AG08396 (cell line): Measurements from ENCODE around the gene LAMA5.

ENCODE experiments used
- DNase-seq: peaks from one replicate; pipeline ENCODE4 v3.0.0; 2012; ENCODE audit warnings: low spot score, mixed read lengths

The LAMA5 gene

DNA sequence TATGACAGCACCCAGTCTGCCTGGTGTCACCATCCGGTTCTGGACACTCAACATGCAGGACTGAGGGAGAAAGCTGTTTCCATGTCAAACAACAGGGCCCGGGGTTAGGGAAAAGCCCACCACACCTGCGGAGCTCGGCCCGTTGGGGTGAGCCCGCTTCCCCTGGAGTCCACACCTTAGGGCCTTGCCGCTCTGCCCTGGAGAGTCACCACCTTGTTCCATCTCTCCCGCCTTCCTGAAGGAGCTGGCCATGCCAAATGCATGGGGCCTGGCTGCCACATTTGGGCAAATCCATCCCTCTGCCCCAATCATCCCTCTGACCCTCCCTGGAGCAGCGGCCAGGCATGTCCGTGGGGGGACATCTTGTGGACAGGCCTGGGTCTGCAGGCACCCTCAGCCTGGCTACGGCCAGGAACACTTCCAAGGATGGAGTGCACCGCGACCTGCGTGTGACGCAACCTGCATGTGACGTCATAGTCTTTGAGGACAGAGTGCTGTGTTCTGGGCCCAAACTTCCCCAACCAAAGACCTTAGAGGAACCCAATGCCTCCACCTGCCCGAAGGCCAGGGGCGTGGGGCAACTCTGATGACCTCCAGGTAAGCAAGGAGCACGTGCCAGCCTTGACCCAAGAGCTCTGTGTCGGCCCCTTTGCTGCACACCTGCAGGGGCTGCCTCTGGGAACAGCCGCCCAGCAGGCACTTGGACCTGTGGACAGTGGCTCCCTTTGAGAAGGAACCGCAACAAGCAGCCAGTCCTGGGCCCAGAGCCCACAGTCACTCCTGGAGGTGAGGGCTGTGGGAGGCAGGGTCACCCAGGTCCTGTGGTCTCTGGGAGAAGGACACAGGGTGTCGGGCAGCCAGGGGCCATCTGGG is 38.2 kb upstream of the LAMA5 start:
- peak; percentile 78 for DNase-seq

DNA sequence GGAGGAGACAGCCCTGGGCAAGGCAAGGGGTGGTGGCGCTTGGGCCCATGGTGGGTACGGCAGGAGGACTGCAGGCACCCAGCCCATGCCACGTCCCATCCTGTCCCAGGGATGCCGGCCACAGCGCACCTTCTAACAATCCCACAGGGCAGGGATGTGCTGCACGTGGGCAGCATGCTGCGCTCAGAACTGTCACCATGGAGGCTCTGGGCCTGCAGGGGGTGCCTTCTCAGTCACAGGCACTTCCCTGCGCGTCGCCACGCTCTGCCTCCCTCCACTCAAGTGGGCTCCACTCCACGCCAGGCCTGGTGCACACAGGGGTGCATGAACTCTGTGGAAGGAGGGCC is 37.6 kb upstream of the LAMA5 start:
- no peak for DNase-seq

DNA sequence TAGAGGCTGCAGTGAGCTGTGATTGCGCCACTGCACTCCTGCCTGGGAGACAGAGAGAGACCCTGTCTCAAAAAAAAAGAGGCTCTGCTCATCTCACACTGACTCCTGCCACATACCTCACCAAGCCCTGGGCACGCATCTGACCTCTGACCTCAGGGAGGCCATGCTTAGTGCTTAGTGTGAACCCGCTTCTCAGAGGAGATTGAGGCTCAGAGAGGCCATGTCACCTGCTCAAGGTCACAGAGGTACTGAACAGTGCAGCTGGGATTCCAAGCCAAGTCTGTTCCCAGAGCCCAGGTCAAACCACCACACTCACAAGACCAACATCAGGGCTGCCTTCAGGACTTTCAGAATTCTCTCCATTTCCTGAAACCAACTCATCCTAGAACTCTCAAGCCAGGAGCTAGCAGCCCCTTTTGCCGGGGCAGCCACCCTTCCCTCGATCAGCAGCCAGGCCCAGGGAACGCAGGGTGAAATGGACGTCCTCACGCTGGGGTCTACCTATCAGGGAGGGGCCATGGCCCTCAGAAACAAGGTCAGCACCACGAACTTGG is 37.1 kb upstream of the LAMA5 start:
- no peak for DNase-seq

DNA sequence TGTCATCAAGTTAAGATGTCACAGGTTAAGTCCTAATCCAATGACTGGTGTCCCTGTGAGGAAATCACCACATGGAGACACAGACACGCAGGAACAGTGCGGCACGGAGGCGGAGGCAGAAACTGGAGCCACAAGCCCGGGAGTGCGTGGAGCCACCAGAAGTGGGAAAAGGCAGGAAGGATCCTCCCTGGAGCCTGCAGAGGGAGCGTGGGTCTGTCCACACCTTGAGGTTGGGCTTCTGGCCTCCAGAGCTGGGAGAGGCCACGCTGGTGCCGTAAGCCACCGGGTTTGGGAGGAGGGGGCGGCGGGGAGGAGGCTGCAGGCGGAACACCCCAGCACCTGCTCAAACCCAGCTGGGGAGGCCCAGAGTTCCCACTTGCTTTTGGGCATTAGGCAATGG is 36.2 kb upstream of the LAMA5 start:
- no peak for DNase-seq

DNA sequence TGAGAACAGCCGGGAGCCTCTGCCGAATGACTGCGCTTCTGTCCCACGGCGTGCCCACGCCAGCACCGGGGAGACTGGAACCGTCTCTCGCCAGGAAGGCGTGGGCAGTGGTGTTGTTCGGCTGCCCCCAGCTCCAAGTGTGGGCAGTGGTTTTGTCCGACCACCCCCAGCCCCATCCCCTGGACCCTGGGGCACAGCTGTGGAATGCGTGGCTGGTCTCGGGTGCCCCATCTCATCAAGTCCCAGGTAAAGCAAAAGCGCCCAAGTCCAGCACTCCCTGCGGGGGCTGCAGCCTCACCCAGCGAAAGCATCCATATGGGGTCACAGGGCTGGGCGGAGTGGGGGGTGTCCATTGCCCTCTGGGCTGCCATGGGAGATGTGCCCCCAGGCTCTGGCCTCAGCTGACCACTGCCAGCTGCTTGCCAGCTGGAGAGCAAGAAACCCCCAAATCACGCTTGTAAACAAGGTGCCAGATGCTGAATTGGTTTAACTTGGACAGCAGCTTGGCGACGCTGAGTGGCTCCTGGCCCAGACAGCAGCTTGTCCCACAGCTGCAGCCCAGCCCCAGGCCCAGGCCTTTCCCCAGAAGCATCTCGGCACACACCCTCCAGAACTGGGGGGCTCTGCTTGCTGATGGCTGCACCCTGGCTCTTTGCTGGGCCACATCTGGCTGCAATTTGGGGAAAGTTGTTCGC is 35.5 kb upstream of the LAMA5 start:
- no peak for DNase-seq

DNA sequence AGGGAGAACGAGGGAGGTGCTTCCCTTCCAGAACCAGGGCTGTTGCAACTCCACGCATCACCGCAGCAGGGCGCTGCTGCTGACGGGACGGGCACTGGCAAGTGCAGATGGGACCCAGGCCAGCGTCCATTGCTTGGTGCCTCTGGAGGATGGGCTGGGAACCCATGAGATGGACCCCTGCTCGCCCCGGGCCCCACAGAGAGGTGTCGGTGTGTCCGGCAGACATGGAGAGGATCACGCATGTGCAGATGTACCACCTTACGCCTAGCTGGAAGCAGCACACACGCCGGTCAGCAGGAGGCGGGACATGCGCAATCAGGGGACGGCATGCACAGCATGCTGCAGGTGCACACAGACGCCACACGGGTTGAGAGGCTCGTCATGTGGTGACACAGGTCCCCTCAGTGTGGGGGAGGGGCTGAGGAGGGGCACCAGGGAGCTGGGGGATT is 34.2 kb upstream of the LAMA5 start:
- no peak for DNase-seq

DNA sequence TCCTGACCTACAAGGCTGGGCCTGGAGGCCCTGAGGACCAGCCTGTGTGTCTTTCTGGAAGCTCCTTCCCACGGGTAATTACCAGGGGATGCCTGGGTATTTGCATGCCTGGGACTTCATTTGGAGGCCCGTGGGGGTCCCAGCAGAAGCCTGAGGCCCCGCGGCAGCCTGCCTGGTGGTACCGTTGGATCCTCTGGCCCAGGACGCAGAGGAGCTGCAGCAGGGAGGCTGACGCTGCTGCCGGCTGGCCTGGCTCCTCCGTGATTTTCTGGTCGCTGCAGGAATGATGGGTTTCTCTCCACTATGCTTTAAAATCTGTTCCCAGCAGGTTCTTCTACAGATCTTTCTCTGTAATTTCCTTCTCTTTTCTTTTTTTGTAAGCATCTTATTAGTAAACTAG is 33.4 kb upstream of the LAMA5 start:
- DNase-seq = no peak

DNA sequence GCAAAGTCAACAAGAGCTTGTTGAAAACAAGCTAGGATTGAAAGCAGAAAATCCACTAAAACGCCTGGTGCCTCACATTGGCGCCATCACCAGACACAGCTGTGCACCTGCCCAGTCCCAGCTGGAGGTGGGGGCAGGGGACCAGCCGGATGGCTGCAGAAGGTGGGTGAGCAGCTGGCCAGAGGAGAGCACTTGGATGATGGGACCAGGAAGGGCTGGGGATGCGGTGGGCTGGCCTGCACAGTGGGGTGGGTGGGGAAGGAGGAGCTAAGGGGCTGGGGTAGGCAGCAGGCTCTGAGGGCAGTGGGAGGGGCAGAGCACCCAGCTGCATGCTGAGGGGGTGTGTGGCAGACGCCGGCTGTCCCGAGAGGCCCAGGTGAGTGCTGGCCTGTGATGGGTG is 32.9 kb upstream of the LAMA5 start:
- no peak for DNase-seq

DNA sequence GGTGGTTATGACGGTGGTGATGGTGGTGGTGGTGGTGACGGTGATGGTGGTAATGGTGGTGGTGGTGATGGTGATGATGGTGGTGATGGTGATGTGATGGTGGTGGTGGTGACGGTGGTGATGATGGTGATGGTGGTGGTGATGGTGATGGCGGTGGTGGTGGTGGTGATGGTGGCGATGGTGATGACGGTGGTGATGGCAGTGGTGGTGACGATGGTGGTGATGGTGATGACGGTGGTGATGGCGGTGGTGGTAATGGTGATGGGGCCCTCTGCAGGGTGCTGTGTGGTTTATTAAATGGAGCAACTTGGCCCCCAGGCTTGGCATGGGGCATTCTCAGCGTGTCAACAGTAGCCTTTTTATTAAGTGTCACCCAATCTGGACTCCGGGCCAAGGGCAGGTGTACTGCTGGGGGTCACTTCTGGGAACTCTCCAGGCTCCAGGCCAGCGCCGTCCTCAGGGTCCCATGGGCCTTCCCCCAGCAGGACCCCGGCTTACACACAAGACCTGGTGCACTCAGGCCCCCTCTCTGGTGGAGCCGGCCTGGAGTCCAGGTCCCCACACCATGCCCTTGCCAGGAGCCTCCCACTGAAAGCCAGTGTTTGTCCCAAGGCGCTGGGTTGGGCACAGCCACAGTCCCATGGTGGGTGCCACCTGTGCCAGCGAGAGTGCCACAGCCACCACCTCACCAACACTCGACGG is 31.2 kb upstream of the LAMA5 start:
- no peak for DNase-seq

DNA sequence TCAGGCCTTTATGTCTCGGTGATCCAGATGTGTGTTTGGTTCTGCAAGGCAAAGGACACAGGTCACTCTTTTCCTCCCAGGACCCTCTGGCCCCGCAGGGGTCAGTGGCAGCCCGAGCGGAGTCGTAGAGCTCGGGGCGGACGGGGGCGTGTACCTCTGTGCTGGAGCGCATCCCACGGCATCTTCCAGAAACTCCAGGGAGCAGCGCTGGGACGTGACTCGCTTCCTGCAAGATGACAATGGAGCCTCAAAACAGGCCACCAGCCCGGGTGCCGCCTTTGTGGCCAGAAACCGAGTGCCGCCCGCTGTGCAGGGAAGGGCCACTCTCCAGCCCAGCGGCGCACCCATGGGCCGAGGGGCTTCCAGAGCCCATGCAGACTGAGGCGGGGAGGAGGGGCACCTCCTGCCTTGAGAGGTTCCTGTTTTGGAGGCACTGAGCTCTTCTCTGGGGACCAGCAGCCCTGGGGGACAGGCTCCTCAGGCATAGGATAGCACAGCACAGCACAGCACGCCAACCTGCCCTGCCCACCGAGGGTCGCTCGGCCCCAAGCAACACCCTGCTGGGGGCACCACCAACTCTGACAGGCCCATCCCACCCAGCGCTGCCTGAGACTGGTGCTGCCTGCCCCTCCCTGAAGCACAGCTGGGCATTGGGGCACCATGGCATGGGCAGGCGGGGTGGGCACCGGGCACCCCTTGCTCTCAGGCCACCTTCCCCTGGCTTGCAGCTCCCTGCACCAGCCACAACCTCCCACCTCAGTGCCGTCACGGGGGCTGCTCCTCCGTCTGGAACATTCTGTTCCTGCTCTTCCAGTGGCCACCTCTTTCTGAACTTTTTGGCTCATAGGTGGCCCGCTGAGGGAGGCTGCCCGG is 29.5 kb upstream of the LAMA5 start:
- no peak for DNase-seq

DNA sequence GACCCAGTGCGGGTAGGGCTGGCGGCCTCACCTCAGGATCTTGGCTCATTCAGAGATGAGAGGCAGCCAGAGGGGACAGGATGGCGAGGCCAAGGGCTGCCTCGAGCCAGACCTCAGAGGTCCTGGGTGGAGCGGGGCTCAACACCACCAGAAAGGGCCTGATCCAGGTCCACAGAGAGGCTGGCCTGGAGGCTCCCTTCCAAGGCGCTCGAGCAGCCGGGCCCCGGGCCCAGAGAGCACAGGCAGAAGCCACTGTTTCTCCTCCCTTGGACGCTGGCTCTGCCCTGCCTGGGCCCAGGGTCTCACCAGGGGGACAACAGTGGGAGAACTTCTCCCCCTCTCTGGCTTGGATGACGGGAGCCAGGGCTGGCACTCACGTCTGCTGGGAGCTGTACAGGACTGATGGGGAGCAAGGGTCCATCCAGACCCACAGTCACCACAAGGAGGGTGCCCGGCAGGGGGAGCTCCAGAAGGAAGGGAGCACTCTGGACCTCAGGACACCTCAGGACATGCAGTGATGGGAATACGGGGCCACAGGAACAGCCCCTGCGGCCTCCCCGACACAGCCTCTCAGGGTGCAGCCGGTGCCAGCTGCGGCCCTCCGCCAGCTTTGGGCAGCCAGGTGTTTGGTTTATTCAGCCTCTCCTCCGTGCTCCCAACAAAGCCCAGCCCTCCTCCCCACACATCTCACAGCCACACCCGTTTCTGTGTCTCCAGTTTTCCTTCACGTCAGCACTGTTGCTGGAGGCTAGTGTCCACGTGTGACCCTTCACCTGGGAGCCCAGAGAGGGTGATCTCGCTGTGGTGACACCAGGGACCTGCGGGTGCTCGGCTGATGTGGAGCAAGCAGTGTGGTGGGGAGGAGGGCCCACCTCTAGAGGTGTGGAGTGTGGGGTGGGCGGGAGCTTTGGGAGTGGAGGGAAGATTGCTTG is 28.5 kb upstream of the LAMA5 start:
- DNase-seq = no peak

DNA sequence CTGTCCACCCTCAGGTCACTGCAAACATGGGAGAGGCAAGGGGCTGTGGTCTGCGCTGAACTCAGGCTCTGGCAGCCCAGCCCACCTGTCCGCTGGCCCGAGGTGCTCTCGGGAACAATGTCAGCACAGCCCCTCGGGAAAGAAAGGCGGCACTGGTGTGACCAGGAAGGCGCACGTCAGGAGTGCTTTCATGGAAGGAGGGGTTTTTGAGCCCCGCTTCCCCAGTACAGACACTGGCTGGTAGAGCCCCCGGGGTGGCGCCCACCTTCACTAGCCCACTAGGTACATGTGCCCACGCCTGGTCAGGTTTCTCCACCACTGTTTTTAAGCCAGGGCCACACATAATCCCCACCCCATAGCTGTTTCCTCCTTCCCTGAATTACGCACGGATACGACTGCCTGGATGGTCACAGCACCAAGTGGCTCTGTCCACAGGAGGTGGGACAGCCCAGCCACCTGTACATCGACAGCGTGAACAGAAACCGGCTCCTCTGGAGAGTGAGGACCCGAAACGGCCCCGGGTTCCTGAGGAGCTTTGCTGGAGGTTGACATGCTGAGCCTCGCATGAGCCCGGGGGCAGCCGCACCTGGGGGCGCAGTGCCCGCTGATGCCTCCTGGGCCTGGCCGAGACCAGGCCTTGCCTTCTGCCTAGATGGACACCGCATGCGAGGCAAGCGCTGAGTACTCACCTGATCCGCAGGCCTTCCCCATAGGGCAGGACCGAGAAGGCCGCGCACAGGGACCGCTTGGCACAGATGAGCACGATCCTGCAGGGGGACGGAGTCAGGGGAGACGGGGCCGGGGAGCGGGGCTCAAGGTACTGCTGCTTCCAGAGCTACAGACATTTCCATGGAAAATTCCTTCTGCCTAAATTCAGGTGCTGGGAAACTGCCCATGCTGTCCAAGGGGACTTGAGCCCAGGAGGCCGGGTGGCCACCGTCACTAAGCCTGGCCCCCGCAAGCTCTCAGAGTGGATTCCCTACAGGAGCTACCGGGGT is 27.4 kb upstream of the LAMA5 start:
- DNase-seq = no peak

DNA sequence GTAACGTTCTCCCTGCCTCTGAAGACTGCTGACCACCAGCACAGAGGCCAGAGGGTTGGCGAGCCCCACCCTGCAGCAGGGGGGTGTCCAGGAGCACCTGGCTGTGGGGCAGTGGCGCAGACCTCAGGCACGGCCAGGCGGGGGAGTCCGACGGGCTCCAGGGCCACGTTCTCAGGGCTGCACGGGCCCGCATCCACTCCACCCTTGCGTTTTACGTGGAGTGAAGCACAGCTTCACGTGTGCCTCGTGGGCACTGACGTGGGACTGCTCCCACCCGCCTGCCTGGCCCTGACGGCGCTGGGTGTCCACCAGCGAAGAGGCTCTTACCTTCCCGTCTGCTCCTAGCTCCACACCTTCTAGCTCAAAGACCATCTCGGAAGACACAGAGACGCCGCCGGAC is 26.7 kb upstream of the LAMA5 start:
- DNase-seq = no peak

DNA sequence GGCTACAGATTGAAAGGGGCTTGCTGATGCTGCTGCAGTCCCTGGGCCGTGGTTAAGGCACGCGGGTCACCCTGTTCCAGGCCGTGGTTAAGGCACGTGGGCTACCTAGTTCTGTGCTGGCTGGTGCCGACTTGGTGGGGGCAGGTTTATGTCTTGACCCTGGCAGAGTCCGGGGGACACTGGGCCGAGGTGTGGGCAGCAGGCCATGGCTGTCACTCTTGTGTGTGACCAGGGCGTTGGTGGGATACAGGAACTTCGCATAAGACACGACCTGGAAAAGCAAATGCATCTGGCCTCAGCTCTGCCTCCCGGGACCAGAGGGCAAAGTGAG is 26.2 kb upstream of the LAMA5 start:
- DNase-seq = no peak

DNA sequence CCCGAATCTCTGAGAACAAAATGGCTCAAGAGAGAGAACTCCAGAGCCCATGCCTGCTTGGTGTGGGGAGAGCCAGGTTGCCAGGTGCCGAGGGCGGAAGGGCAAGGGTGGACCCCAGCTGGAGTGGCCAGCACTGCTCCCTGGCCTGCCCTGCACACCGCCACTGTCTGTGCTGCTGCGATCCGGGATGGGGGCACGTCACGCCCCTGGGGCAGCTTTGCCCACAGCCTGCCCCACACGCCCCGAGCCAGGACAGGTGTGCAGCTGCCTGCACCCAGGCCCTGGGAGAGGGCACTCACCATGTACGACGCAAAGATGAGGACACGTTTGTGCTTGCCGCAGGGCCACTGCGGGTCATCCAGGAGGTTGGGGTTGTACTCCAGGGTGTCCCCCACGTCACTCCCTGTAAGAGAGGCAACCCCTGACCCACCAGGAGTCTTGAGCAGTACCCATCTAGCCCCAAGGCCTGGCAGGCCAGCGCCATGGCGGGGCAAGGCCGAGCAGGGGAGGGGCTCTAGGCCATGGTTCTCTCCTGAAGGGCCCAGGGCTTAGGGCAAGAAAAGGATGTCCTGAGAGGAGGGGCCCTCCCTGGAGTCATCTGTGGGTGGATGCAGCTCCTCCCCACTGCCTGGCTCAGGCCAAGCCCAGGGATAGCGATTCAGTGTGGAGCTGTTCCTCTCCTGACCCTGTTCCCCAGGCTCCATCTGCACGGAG is 25.7 kb upstream of the LAMA5 start:
- no peak for DNase-seq

DNA sequence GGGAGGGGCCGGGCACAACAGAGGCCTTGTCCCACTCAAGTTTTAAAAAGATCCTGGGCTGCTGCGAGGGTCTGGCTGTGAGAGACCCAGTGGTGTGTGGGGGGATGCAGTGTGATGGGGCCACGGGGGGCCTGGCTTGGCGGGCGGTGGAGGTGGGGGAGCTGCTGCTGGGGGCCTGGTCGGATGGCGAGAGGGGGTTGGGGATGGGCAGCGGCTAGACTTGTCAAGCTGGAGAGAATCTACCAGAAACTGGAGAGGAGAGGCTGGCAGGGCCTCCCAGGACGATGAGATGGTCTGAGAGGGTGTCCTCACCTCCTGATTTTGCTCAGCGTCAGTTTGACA is 24.9 kb upstream of the LAMA5 start:
- DNase-seq = no peak

DNA sequence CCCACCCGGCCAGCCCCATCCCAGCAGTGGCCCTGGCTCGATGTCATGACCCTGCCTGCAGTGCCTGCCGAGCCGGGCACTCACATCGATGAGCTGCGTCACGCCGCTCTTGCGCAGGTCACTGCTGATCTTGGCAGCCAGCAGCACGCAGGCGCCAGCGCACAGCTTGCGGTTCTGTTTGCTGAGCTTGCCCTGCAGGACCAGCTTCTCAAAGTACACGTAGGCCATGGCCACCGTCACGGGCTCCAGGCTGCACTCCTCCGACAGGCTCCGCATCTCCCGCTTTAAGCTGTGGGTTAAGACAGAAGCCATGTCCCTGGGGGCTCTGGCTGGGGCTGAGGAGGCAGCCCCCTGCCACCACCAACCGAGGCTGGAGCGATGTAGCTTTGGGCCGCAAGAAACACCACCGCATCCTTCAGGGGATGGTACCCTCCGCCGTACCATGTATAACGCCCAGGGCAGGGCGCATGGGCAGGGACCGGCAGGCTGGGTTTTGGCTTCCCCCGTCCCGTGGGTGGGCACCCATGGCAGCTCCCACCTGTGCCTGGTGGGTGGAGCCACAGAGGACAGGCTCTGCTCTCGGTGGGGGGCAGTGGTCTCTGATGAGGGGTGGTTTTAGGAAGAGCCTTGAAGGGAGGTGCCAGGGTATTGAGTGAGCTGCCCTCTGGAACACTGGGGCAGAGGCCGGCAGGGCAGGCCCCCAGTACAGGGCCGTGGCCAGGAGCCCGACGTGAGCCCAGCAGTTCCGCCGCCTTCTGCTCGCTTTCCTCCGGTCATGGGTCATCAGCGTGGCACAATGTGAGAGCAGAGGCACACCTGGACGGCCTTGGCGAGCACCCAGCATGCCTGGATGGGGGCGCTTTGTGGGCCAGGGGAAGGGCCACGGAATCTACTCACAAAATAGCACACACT is 24.3 kb upstream of the LAMA5 start:
- DNase-seq = no peak
